HG02642 (cell line): ENCODE measurements around the gene OR5H2.
A peak's percentile ranks its signal among the peaks of the same experiment; 100 is the strongest.
"Not testable (repeated sequence)": the region's sequence is repeated elsewhere in the genome, so short reads cannot be mapped to it uniquely, and the experiment has no call there.

Experiments
- ATAC-seq: cut with Tn5 transposase; IDR thresholded peaks from one replicate; pipeline ENCODE4 v1.9.1; 2021; ENCODE audit warnings: mild to moderate bottlenecking; ENCODE audit not compliant: unreplicated experiment, poor library complexity

The OR5H2 gene

GRCh38 chr3:98282205-98282604 lies at the start of gene OR5H2:
Gene OR5H2 (plus strand): TSS chr3:98282505. CDS start chr3:98282903, 398 bp downstream.
- ATAC-seq, result no peak

- no peak for ATAC-seq
Observed at GRCh38 chr3:98233468-98233867, 48.8 kb upstream of the OR5H2 start.

GRCh38 chr3:98240131-98240530 lies 42.2 kb upstream of the OR5H2 start:
- ATAC-seq, result no peak

- no peak for ATAC-seq
Observed at GRCh38 chr3:98242155-98242554, 40.1 kb upstream of the OR5H2 start.

- no peak for ATAC-seq
Observed at GRCh38 chr3:98243843-98244242, 38.5 kb upstream of the OR5H2 start.

- no peak for ATAC-seq
Observed at GRCh38 chr3:98246142-98246541, 36.2 kb upstream of the OR5H2 start.

- not testable (repeated sequence) for ATAC-seq
Observed at GRCh38 chr3:98256026-98256425, 26.3 kb upstream of the OR5H2 start.

GRCh38 chr3:98259707-98260106 lies 22.6 kb upstream of the OR5H2 start:
- peak; percentile 71 for ATAC-seq

DNA sequence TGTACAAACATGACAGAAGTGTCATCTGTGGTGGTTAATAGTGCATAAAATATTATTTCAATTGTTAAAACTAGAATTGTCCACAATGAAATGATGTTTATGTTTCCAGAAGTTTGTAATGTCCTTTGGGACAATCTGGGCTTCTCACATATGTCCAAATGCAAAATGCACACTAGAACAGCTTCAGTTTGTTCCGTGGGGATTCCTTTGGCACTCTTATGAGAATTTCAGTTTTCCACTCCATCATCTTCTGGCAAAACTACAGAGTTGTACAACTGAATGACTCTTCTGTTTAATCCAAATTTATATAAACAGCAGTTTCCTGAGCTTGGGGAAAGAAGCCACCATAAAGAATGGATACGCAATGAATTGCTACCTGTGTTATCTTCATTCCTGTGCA lies 20.3 kb upstream of the OR5H2 start:
- ATAC-seq, result no peak

DNA sequence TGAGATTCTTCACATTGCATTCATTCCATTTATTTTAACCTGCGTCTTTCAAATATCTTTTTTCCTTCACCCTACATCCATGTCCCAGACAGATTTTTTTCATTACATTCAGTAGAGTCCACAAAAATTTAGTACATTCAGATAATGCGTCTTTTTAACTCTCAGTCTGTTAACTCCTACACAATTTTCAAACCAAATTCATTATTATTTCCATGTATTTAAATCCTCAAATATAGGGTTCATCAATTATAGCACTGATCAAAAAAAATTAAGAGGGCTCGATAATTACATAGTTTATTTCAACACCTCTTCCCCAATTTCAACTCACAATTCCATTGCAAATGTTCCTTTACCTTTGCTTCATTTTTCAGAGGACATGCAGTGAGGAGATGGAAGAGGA lies 18.4 kb upstream of the OR5H2 start, which contains the start of gene OR5H6:
TSS of gene OR5H6 (plus strand) at position 301 of the 400 bp plus-strand sequence. CDS start at position 390, 89 bp downstream.
- ATAC-seq, result no peak

DNA sequence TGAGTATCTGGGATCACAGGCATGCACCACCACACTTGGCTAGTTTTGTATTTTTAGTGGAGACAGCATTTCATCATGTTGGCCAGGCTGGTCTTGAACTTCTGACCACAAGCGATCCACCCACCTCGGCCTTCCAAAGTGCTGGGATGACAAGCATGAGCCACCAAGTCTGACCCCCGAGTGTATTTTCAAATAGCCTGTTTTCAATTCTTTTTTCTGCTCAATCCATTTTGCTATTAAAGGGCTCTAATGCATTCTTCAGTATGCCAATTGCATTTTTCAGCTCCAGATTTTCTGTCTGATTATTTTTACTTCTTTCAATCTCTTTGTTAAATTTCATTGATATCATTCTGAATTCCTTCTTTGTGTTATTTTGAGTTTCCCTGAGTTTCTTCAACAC lies 12.5 kb upstream of the OR5H2 start:
- no peak for ATAC-seq

GRCh38 chr3:98272126-98272525 lies 10.2 kb upstream of the OR5H2 start:
- no peak for ATAC-seq

DNA sequence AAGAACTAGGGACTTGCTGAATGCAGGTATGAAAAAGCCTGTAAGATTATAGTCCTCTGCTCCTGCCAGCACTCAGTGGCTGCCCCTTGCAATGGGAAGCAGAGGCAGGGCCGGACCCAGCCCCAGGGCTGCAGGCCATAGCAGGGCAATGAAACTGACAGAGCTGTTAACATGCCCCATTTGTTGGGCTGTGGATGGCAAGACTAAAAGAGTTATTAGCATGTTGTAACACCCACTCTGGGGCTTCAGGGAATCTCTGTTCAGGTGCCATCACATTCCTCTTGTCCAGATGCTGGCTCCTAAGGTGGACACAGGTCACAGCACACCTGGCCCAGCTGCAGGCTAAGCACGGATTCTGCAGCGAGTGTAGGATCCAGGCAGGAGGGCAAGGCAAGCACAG lies 7.4 kb upstream of the OR5H2 start:
- no peak for ATAC-seq

DNA sequence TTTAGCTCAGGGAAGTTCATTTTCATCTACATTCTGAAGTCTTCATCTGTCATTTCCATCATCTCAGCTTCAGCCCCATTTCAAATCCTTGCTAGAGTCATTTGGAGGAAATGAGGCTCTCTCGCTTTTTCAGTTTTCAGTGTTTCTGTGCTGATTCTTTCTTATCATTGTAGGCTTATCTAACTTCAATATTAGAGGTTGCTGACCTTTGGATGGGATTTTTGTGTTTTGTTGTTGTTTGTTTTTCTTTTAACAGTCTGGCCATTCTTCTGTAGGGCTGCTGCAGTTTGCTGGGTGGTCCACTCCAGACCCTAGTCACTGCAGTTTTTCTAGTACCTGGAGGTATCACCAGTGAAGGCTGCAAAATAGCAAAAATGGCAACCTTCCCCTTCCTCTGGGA lies 8.6 kb downstream of the OR5H2 start:
- no peak for ATAC-seq

- no peak for ATAC-seq
Observed at GRCh38 chr3:98291332-98291957, 9.1 kb downstream of the OR5H2 start.

DNA sequence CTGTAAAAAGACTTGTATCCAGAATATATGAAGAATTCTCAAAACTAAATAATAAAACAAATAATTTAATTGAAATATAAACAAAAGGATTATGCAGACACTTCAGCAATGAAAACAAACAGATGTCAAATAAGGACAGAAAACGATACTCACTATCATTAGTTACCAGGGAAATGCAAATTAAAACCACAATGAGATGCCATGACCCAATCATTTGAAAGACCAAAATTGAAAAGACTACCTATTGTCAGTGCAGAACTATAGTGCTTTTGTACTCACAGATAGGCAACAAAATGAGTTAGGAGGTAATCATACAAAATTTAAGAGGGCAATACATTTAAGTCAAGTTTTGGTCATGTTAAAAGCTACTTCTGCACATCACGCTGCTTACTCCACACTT lies 39.8 kb downstream of the OR5H2 start:
- no peak for ATAC-seq

DNA sequence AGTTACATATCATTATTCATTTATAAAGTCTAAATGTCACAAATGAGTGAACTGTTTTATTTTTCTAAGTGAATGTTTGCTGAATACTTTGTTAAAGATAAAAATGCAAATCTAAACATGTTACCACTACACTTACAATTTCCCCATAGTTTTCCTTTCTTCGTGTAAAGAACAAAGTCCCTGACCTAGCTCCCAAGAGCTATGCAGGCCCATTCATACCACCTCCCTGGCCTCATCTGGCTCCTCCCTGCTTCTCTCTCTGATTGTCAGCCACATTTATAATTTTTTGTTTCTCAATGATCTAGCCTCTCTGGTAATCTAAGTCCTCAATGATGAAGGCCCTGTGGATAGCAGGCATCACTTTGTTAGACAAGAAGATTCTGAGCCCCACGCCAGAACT lies 40.4 kb downstream of the OR5H2 start:
- no peak for ATAC-seq

GRCh38 chr3:98323425-98323824 lies 41.1 kb downstream of the OR5H2 start:
- ATAC-seq, result no peak

DNA sequence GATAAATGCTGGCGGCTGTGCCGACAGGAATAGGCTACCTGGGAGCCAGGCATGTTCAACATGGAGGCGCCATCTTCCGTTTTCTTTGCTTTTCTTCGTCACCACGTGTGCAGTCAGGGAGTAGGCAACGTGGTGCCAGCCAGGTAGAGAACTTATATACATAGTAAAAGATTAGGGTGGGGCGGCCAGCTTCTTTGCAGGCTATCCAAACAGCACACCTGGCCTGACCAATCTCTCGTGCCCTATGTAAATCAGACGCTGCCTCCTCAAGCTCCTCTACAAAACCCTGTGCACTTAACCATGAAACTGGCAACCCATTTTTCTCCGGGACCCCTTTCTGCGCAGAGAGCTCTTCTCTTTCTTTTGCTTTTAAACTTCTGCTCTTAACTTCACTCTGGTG lies 42.8 kb downstream of the OR5H2 start:
- no peak for ATAC-seq

DNA sequence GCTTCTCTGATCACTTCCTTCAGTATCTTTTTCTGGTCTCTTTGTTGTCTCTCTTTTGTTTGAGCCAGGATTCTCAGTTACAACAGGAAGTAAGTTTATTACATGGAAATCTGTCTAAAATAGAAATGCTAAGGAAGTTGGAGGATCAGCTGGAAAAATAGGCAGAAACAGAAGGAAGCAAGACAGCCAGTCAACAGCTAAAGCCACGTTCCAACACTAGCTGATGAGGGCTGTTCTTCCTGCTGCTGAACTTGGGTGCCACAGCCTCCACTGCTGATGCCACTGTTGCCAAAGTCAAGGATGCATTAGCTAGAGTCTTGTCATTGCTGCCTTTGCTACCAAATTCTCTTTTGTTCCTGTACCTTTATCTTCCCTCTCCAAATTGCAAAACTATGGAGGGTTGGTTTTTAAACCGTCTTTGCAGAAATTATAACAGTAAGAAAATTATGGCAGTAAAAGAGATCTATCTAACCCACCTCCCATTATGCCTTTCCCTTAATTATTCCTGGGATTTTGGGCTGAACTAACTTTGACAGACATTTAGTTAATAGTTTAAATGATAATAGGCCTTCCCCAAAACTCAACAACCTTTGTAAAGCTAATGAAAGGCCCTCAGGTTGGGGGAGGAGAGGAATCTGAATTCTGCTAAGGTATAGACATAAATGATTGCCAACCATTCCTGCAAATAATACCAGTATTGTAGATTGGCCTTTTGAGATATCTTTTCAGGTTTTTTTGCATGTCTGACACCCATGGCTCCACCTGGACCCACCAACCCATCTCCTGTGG lies 44.0 kb downstream of the OR5H2 start:
- ATAC-seq, result no peak

DNA sequence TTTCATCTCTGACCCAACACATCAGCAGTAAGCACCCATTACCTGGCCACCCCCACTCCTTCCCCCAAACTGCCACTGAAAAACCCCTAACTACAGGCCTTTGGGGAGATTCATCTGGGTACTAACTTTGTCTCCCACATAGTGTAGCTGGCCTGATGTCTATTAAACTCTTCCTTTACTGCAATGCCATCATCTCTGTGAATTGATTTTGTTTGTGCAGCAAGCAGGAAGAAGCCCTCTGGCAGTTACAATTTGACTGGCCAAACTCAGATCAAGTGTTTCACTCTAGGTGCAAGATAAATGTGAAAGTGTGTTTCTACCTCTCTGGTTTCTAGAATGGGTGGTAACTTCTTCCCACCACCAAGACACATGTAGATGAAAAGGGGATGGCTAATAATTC lies 44.6 kb downstream of the OR5H2 start:
- ATAC-seq, result peak; percentile 55

GRCh38 chr3:98328933-98329332 lies 46.6 kb downstream of the OR5H2 start:
- no peak for ATAC-seq
